Measurements from ENCODE around the gene ABTB1.
A peak's percentile ranks its signal among the peaks of the same experiment; 100 is the strongest.

ABTB1 gene

GRCh38 chr3:127706785-127707351, 34.1 kb downstream of the ABTB1 start:
- peak; percentile 38 for DNase-seq (ENCODE audit: low spot score)

- peak; percentile 38 for DNase-seq (ENCODE audit: low spot score)
These were observed 35.2 kb downstream of the ABTB1 start for GRCh38 chr3:127707851-127708411.

DNA sequence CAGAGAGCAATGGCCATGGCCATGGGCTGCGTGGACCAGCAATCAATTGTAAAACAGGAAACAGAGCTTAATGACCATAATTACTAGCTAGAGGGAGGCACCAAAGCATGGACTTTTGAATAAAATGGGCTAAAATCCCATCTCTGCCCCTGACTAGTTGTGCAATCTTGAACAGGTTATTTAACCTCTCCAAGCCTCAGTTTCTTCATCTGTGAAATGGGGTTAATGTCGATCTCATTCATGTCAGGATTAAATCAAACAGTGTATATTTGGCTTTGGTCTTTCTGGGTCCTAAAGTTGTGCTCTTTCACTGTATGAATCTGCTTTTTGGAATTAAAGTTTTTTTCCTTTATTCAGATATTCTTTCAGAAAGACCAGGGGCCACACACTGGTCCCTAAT, 36.1 kb downstream of the ABTB1 start:
- no peak for DNase-seq (ENCODE audit: low spot score)

DNA sequence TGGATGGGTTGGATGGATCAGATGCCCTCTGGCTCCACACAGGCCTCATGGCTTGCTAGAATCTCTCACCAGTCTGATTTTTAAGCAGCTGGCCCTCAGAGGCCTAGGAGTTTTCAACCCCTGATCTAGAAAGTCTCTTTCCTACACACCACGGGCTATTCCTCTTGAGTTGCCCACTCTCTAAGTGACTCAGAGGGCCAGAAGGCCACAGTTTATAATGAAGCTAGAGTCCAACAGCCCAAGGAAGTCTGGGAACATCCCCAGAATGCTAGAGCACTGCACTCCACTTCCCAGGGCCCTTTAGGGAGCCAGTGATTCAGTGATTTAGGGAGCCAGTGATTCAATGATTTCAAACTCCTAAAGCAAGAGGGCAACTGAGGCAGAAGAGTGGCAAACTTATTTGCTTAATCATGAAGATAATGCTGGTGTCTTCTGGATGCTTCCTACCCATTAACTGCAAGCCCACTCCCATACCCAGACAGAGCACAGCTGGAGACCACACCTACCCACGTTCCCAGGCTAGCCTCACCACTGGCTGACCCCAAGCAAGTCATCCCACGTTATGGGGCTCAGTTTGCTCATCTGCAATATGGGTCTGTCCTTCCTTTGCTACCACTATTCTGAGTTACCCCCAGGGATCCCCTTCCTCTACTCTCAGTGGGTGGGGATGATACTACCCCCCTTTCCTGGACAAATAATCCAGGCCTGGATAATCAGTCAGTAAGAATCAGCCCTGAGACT, 36.7 kb downstream of the ABTB1 start:
- no peak for DNase-seq (ENCODE audit: low spot score)

GRCh38 chr3:127710155-127710941, 37.6 kb downstream of the ABTB1 start:
- peak; percentile 32 for DNase-seq (ENCODE audit: low spot score)

GRCh38 chr3:127711021-127711695, 38.4 kb downstream of the ABTB1 start:
- DNase-seq (ENCODE audit: low spot score): peak; percentile 32

DNA sequence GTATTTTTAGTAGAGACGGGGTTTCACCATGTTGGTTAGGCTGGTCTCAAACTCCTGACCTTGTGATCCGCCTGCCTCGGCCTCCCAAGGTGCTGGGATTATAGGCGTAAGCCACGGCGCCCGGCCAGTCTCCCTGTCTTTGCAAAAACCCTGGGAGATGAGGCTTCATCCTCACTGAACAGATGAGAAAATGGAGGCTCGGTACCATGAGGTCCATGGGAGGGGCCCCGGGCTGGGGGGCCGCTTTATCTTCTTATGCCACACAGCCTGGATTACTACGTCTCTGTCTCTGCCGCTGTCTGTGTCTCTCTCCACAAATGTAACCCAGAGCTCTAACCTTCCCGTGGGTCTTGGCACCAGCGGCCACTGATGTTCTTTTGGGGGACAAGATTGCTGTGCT, 39.1 kb downstream of the ABTB1 start:
- DNase-seq (ENCODE audit: low spot score): no peak

DNA sequence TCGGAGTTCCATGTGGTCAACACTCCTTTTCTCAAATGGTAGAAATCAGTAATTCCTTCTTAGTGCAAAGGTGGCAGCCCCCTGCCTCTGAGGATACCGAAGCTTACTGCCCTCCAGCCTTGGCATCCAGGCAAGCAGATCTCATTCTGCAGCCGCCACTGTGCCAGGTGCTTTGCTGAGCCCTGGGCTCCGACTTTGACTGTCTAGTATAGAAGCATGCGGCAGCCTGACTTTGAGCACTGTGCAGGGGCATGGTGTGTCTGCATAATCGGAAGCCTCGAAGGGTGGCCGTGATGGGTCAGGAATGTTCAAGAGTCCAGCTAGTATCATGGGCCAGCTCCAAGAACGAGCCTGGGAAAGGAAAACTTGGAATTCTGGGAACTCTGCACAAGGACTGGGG, 39.7 kb downstream of the ABTB1 start:
- DNase-seq (ENCODE audit: low spot score): no peak

- DNase-seq (ENCODE audit: low spot score): no peak
These were observed 40.4 kb downstream of the ABTB1 start for GRCh38 chr3:127712881-127713771.

DNA sequence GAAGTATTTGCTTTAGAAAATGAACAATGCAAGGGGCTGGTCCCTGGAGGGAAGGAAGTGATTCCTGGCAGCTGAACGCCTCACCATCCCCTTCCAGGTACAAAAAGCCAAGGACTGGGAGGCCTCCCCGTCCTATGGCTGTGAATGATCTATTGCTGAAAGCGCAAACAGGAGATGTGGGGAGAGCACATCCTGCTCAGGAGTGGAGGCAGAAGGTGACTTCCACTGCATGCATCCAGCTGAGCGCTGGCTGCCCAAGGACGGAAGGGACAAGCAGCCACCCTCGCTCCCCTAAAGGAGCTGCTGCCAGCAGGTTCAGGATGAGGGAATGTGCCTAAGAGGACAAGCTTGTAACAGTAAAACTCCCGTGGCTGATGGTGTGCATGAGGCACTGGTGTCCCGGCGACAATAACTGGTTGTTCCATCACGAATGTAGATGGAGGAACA, 41.4 kb downstream of the ABTB1 start:
- DNase-seq (ENCODE audit: low spot score): no peak

GRCh38 chr3:127714866-127715265, 42.1 kb downstream of the ABTB1 start:
- DNase-seq (ENCODE audit: low spot score): no peak

DNA sequence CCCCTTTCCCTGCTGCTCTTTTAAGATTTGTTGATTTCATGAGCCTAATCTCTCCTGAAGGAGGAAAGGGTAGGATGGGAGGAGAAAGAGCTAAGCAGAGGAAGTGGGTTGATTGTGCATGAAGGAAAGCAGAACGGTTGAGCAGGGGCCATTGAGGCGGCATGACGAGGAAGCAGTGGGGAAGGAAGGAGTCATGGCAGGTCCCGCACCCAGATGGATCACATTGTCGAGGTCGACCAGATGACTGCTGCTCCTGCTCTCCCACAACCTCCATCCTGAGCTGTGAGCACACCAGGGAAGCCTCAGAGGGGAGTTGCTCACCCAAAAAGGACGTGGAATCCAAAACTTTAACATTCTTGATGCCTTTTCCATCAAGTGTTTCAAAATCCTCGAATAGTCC, 42.8 kb downstream of the ABTB1 start:
- DNase-seq (ENCODE audit: low spot score): no peak

- no peak for DNase-seq (ENCODE audit: low spot score)
These were observed 43.6 kb downstream of the ABTB1 start for GRCh38 chr3:127716384-127716783.

DNA sequence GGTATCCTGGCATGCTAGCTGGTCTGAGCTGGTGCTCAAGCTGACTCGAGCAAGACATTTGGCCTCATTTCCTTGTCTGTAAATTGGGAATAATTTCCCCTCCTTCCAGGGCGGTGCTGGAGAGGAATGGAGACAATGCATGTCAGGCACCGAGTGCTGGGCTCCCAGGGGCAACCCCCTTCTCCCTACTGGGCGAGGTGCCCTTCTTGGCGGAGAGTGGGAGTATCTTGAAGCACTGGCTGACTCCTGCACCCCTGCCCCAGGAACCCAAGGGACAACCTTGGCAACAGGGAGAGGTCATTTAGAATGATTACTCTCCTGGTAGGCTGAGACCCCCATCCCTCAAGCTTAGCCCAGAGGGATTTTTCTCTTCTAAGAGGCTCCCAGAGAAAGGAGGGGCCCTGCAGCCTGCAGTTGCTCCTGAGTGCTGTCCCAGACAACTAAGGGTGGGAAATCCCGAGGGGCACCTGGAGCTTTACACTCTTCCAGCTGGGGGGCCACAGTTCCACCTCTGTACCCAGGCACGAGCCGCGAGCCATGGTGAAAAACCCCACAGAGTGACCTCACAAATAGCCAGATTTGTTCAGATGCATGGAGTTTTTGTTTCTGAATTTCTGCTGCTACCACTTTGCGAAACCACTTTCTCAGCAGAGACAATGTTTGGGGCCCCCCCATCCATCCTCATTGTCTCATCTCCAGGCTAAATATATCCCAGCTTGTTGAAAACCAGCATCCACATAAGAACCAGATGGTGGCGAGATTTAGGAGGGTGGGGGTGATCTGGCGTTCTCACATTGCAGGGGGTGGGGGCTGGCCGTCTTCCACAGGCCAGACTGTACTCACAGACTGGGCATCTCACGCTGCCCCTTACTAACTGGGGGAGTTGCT, 44.8 kb downstream of the ABTB1 start:
- DNase-seq (ENCODE audit: low spot score): no peak

DNA sequence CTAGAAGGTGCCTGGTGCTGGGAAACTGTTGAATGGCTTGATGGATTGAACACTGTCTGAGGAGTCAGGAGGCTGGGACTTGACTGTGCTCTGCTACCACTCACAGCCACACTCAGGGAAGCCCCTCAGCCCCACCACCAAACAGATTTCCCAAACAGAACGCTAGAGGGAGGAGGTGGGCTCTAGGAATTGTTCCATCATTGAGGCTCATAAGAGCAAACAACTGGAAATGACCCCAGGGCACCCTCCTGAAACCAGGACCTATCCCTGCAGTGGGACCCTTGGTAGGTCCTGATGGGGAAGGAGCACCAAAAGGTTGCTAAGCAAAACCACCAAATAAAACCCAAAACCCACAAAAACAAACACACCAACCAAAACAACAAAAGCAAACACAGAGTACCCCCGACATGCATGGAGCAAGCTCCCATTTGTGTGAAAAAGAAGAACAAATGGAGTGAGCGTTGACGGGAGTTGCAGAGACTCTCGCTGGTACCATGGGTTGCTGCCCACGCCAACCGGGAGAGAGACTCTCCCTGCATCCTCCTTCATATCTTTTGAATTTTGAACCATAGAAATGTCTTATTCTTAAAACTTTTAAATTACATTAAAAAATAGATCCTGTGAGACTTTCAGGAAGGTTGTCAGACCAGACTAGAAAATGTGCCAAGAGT, 45.6 kb downstream of the ABTB1 start:
- no peak for DNase-seq (ENCODE audit: low spot score)

GRCh38 chr3:127718916-127719290, 46.2 kb downstream of the ABTB1 start:
- DNase-seq (ENCODE audit: low spot score): no peak

DNA sequence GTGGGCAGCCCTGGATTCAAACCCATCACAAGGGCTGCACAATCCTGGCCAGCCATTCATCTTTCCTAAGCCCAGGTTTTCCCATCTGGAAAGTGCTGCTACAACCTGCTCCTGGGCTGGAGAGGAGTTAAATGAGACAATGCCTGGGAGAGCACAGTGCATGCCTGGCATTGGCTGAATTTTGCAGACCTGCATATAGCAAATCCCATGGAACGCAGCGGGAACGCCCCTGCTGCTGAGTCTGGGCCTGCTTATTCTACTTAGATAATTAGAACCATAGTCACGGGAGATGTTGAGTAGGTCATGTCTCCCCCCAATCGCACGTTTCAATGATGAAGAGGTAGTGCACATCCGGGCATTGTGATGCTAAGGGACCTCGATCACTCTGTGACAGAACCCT, 46.6 kb downstream of the ABTB1 start:
- DNase-seq (ENCODE audit: low spot score): no peak

DNA sequence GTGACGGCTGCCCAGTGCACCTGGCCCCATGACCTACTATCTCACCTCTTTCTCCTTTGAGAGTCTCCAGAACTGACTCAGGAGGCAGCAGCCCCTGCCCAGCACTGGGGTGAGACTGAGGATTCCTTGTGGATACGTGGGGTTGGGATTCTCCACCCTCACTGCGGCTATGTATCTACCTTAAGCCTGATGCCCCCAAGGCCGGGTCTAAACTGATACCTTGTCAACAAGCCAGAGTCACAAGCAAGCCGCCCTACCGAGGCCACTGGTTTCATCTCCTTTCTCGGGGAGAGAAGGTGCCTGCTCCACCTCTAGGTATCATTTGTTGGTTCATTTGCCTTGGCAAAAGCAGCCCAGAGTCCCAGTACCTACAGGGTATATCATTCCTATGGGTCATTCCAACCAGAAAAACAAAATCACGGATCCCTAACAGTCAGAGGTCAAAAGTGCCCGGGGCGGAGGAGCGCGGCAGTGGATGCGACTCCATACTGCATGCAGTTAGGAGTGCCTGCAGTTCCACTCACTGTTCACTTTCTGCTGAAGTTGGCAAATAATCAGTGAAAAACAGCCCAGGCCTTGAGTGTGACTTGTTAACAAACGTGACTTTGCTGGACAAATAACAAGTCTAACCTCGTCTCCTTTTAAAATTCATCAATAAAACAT, 47.5 kb downstream of the ABTB1 start:
- DNase-seq (ENCODE audit: low spot score): no peak
